Thoracic aorta (tissue), 2 donors: Measurements from ENCODE around the gene PCDHA8. TPM values are rescaled to one million over a fixed set of nuclear protein-coding genes. Genes with fewer than 3 reads are reported as not detected.
"Not testable (repeated sequence)": the region's sequence is repeated elsewhere in the genome, so short reads cannot be mapped to it uniquely, and the experiment has no call there.

ENCODE experiments used
- ATAC-seq: fragments of 150-250 bp; one replicate; pipeline ENCODE4 v1.8.0; 2017; ENCODE audit warnings: low read depth; ENCODE audit not compliant: insufficient number of reproducible peaks, low FRiP score
- DNase-seq: peaks from one replicate; pipeline ENCODE4 v3.0.0-alpha.2; 2020; ENCODE audit warnings: low spot score
- H3K27ac ChIP-seq, 2 donors: fragments of 200-600 bp; sonication (generic); 1 replicate in 1 of 2; 2 replicates in 1 of 2; pipeline ENCODE4 v1.5.1; 2016; ENCODE audit warnings: mild to moderate bottlenecking in 2 of 2, moderate library complexity in 2 of 2
- H3K27me3 ChIP-seq: fragments of 200-600 bp; sonication (generic); replicated peaks from 2 replicates; pipeline ENCODE4 v1.6.0; 2016; ENCODE audit warnings: mild to moderate bottlenecking; ENCODE audit not compliant: insufficient read depth
- H3K36me3 ChIP-seq: fragments of 200-600 bp; sonication (generic); one replicate; pipeline ENCODE4 v1.5.1; 2016
- H3K4me1 ChIP-seq, 2 donors: fragments of 200-600 bp; sonication (generic); 1 replicate in 1 of 2; 2 replicates in 1 of 2; pipeline versions ENCODE4 v1.5.1 to v1.6.0; 2016; ENCODE audit warnings: low read depth in 2 of 2, mild to moderate bottlenecking in 1 of 2; ENCODE audit not compliant: control insufficient read depth in 1 of 2
- H3K4me3 ChIP-seq: fragments of 200-600 bp; sonication (generic); 2 replicates; pipeline ENCODE4 v1.5.1; 2016; ENCODE audit warnings: mild to moderate bottlenecking
- H3K9me3 ChIP-seq: fragments of 200-600 bp; sonication (generic); 2 replicates; pipeline ENCODE4 v1.5.1; 2016
- CTCF ChIP-seq: fragments of 200-600 bp; sonication (generic); IDR thresholded peaks from one replicate; pipeline ENCODE4 v1.5.1; 2019; ENCODE audit warnings: antibody characterized with exemption
- total RNA-seq, 2 donors: library from RNA; depleted of rRNA; stranded (reverse); fragments of >200 nt; gene quantifications; one replicate each; pipeline versions ENCODE4 v1.1.0 to v1.2.3, GENCODE V29; 2016

The PCDHA8 gene
- total RNA-seq, 2 donors from 2014 or later: 0.14 TPM; not detected in 1

GRCh38 chr5:140808889-140809291 lies 32.1 kb upstream of the PCDHA8 start:
- Histone ChIP-seq H3K4me3 (no peak overlapping the region), H3K36me3 (no peaks in the 10 kb centered on the region), H3K27ac (no peak overlapping the region), H3K4me1 (no peaks in the 10 kb centered on the region), H3K27me3 (no peaks in the 10 kb centered on the region), H3K9me3 (no peaks in the 10 kb centered on the region)
- ATAC-seq (no peak), DNase-seq (no peak)
- TF ChIP-seq CTCF: no peak

GRCh38 chr5:140821375-140822280 lies 19.4 kb upstream of the PCDHA8 start, which contains the start of gene PCDHA5:
PCDHA5 (plus strand) TSS chr5:140821613.
- Histone ChIP-seq H3K4me3 (no peak within 1 kb of the TSS), H3K27ac (no peak within 1 kb of the TSS), H3K27me3 (no peaks in the 10 kb centered on the region), H3K9me3 (peaks cover 17% of the 10 kb centered on the region), H3K4me1 (no peaks in the 10 kb centered on the region), H3K36me3 (no peaks in the 10 kb centered on the region)
- DNase-seq: no peak
- ATAC-seq: no peak
- no peak for TF ChIP-seq CTCF

GRCh38 chr5:140822281-140822629 lies 18.7 kb upstream of the PCDHA8 start:
- Histone ChIP-seq H3K27me3 (no peaks in the 10 kb centered on the region), H3K27ac (no peak overlapping the region), H3K36me3 (no peaks in the 10 kb centered on the region), H3K4me1 (no peaks in the 10 kb centered on the region), H3K9me3 (peaks cover 14% of the 10 kb centered on the region), H3K4me3 (no peak overlapping the region)
- TF ChIP-seq CTCF: no peak
- ATAC-seq (no peak), DNase-seq (no peak)

- H3K36me3 ChIP-seq, H3K4me1 ChIP-seq, H3K27ac ChIP-seq, H3K27me3 ChIP-seq, ATAC-seq, DNase-seq, H3K4me3 ChIP-seq: not testable (repeated sequence)
- peaks cover 16% of the 10 kb centered on the region for H3K9me3 ChIP-seq
Observed at GRCh38 chr5:140822969-140823368, 18.0 kb upstream of the PCDHA8 start.

GRCh38 chr5:140823475-140823874 lies 17.5 kb upstream of the PCDHA8 start:
- no peaks in the 10 kb centered on the region for H3K27me3 ChIP-seq
- H3K9me3 ChIP-seq: peaks cover 21% of the 10 kb centered on the region
- ATAC-seq: no peak
- H3K4me1 ChIP-seq: no peaks in the 10 kb centered on the region
- no peak overlapping the region for H3K4me3 ChIP-seq
- no peaks in the 10 kb centered on the region for H3K36me3 ChIP-seq
- no peak for TF ChIP-seq CTCF
- no peak overlapping the region for H3K27ac ChIP-seq
- no peak for DNase-seq
